IPS-20b (cell line): ENCODE results near the gene TBC1D16.

ENCODE experiments used
- H3K27ac ChIP-seq: one replicate; pipeline ENCODE4 v1.5.1; 2013; ENCODE audit warnings: low read length
- H3K27me3 ChIP-seq: 2 replicates; pipeline ENCODE4 v1.6.1; 2013; ENCODE audit warnings: mild to moderate bottlenecking, low read length, inconsistent platforms; ENCODE audit not compliant: insufficient read depth
- H3K36me3 ChIP-seq: 2 replicates; pipeline ENCODE4 v1.6.1; 2013; ENCODE audit warnings: low read depth, mild to moderate bottlenecking, inconsistent platforms, low read length, moderate library complexity; ENCODE audit not compliant: insufficient read depth
- H3K4me1 ChIP-seq: 2 replicates; pipeline ENCODE4 v1.6.1; 2013; ENCODE audit warnings: mild to moderate bottlenecking, control low read depth, inconsistent platforms, low read length, moderate library complexity; ENCODE audit not compliant: insufficient read depth
- H3K4me3 ChIP-seq: 2 replicates; pipeline ENCODE4 v1.5.1; 2013; ENCODE audit warnings: mild to moderate bottlenecking, low read length, inconsistent platforms
- H3K9ac ChIP-seq: 2 replicates; pipeline ENCODE4 v1.6.1; 2013; ENCODE audit warnings: low read depth, mild to moderate bottlenecking, inconsistent platforms, low read length, moderate library complexity
- H3K9me3 ChIP-seq: 2 replicates; pipeline ENCODE4 v1.6.1; 2013; ENCODE audit warnings: mild to moderate bottlenecking, low read depth, low read length, inconsistent platforms; ENCODE audit not compliant: insufficient read depth

TBC1D16 gene

DNA sequence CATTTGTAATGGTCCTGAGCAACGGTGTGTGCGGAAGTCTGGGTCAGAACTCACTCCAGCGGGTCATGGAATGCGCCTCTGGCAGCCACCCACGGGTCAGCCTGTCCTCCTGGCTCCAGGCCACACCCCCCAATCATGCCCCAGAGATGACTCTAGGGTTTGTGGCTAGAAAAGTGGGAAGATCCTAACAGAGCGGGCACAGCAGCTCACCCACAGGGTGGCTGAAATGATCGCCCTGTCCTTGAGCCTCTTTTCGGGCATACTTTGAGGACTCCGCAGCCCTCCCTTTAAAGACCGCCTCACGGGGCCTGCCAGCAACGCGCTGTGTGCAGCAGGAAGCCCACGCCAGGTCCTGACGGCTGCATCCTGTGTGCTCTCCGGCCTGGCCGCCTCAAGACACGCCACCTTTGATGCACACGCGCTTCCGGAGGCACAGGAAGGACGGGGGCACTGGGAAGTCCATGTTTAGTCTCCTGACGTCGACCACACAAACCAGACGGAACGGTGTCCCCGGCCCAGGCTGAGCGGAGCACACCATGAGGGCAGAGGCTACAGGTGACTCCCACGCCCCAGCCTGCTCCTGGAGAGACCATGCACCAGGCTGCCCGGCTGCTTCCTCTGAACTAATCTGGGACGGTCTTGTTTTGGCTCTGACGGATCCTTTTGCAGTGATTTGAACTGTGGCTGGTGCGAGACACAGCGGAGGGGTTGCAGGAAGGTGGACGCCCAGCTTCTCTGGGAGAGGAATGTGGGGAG, 92.9 kb downstream of the TBC1D16 start:
- no peaks in the 10 kb centered on the region; the same call in 1 of the 2 replicates for H3K4me1 ChIP-seq
- no peak overlapping the region for H3K9ac ChIP-seq
- no peak overlapping the region for H3K27ac ChIP-seq
- no peaks in the 10 kb centered on the region for H3K9me3 ChIP-seq
- H3K27me3 ChIP-seq = no peaks in the 10 kb centered on the region
- peaks cover 80% of the 10 kb centered on the region for H3K36me3 ChIP-seq
- no peak overlapping the region for H3K4me3 ChIP-seq

DNA sequence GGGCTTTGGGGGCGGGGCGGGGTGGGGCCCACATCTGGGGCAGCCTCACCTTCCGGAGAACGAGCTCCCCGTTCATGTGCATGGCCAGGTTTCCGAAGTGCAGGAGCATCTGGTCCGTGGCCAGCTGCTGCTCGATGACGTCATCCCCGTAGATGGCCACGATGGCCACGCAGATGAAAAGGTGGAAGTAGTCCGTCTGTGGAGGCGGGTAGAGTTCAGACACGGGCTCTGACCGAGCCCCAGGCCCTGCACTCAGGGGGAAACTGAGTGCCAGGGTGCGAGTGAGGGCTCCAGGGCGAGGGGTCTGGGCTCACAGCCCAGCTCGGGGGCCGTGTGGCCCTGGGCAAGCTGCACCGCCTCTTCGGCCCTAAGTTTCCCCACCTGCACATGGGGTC, 93.7 kb downstream of the TBC1D16 start:
- no peaks in the 10 kb centered on the region for H3K27me3 ChIP-seq
- H3K9me3 ChIP-seq = no peaks in the 10 kb centered on the region
- H3K4me1 ChIP-seq = peaks cover 4% of the 10 kb centered on the region; the same call in 1 of the 2 replicates
- no peak overlapping the region for H3K27ac ChIP-seq
- no peak overlapping the region for H3K4me3 ChIP-seq
- H3K36me3 ChIP-seq = peaks cover 72% of the 10 kb centered on the region
- no peak overlapping the region for H3K9ac ChIP-seq

DNA sequence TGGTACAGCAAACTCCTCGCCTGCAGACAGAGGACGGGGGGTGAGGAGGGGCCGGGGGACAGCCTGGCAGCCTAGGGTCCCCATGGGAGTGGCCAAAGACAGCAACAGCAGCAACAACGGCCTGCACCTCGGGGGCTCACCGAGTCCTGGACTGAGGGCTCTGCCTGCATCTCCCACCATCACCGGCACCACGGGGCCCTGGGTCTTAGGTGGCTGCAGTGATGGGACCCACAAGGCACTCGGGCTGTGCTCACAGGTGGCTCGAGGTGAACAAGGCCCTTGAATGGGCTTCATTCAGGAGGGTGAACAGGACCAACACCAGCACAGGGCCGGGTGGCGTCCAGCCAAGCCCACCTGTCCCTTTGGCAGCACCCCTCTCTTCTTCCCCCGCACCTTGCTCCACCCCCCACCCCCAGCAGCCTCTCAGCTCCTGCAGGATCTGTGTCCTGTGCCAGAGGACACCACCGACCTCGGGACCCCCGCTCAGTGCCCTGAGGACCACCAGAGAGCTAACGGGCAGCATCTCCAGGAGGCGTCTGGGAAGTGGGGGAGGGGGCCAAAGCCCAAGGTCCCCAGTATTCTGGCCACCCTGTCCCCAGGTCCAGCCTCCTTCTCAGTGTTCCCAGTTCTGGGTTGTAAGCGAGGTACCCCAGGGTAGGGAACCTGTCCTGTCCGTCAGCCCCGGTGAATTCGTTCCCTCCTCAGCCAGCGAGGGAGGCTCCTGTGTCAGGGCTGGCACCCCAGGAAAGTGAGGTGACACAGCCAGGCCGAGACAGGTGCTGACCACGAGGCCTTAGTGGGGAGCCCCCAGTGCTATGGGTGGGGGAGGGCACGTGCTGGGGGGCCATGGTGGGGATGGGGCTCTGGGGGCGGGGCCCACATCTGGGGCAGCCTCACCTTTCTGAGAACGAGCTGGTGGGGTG, 94.3 kb downstream of the TBC1D16 start:
- no peaks in the 10 kb centered on the region for H3K9me3 ChIP-seq
- no peak overlapping the region for H3K27ac ChIP-seq
- H3K36me3 ChIP-seq = peaks cover 68% of the 10 kb centered on the region
- peaks cover 4% of the 10 kb centered on the region; the same call in 1 of the 2 replicates for H3K4me1 ChIP-seq
- no peak overlapping the region for H3K9ac ChIP-seq
- H3K4me3 ChIP-seq = no peak overlapping the region
- H3K27me3 ChIP-seq = no peaks in the 10 kb centered on the region

DNA sequence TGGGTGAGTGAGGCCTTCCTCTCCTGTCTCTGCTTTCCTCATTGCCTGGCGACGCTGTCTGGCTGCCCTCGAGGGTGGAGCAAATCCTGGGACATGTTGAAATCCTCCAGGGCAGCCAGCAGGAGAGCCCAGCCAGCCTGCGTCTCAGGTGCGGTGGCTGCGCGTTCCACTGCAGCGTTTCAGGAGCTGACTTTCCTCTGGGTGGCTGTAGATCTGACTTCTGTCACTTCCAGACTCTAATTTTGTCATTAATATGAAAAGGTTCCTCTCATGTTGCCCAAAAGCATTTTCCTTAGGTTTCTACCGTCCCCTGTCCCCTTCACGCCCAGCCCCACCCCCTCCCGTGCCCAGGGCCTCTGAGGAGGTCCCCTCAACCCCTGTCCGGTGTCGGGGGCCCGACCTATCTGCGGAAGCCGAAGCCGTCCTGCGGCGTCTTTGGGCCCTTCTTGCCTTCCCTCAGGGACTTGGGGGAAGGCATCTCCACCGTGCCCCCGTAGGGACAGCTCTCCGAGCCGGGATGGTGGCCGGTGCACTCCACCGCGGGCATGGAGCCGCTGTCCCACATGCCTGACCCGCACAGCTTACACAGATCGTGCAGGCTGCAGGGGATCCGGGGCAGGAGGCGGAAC, 95.1 kb downstream of the TBC1D16 start:
- H3K4me1 ChIP-seq = peaks cover 4% of the 10 kb centered on the region; the same call in 1 of the 2 replicates
- H3K27ac ChIP-seq = no peak overlapping the region
- no peaks in the 10 kb centered on the region for H3K27me3 ChIP-seq
- no peaks in the 10 kb centered on the region for H3K9me3 ChIP-seq
- no peak overlapping the region for H3K4me3 ChIP-seq
- peaks cover 60% of the 10 kb centered on the region for H3K36me3 ChIP-seq
- no peak overlapping the region for H3K9ac ChIP-seq

DNA sequence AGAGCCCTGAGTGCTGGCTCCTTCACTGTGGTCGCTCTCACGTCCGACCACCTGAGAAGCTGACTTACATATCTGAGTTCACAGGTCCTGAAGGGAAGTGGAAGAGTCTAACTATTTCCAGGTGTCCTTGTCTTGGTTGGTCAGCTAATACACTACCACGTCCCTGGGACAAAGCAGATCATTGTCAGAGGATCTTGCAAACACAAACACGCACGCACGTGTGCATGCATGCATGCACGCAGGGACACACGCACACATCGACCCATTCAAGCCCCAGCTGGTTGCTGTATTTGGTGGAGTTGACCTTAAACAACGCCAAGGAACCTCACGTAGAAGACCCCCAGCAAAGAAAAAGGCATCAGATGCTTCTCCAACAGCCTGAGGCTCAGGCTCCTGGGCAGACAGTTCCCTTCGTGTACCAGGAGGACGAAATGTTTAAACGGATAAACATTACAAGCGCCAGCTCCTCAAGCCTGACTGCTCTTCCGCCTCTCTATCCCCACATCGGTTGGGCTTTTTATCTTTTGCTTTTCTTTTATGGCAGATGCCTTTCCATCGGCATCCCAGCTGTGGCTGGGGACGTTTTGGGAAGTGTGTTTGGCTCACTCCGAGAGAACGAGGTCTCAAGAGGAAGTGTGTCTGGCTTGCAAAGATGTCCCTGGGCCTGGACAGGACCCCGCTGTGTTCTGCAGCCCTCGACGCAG, 95.8 kb downstream of the TBC1D16 start:
- H3K4me1 ChIP-seq = peaks cover 4% of the 10 kb centered on the region; the same call in 1 of the 2 replicates
- no peaks in the 10 kb centered on the region for H3K27me3 ChIP-seq
- no peak overlapping the region for H3K9ac ChIP-seq
- no peak overlapping the region for H3K4me3 ChIP-seq
- no peaks in the 10 kb centered on the region for H3K9me3 ChIP-seq
- H3K27ac ChIP-seq = no peak overlapping the region
- H3K36me3 ChIP-seq = peaks cover 55% of the 10 kb centered on the region

DNA sequence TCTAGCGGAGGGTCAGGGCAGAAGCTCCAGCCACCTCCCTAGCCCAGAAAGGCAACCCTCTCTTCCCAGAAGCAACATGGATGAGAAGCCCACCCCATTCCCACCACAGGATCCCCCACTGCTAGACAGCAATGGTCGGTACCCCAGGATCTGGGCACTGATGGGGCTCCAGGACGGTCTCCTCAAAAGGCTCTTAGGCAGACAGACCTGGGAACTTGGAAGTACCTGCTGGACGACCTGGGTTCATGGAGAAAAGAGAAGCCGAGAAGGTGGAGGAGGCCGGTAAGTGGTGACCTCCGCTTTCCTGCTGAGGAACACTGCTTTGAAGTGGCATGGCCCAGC, 96.6 kb downstream of the TBC1D16 start:
- Histone ChIP-seq H3K4me3 (no peak overlapping the region), H3K9ac (no peak overlapping the region), H3K9me3 (no peaks in the 10 kb centered on the region), H3K4me1 (peaks cover 4% of the 10 kb centered on the region; the same call in 1 of the 2 replicates), H3K27me3 (no peaks in the 10 kb centered on the region), H3K27ac (no peak overlapping the region), H3K36me3 (peaks cover 47% of the 10 kb centered on the region)

DNA sequence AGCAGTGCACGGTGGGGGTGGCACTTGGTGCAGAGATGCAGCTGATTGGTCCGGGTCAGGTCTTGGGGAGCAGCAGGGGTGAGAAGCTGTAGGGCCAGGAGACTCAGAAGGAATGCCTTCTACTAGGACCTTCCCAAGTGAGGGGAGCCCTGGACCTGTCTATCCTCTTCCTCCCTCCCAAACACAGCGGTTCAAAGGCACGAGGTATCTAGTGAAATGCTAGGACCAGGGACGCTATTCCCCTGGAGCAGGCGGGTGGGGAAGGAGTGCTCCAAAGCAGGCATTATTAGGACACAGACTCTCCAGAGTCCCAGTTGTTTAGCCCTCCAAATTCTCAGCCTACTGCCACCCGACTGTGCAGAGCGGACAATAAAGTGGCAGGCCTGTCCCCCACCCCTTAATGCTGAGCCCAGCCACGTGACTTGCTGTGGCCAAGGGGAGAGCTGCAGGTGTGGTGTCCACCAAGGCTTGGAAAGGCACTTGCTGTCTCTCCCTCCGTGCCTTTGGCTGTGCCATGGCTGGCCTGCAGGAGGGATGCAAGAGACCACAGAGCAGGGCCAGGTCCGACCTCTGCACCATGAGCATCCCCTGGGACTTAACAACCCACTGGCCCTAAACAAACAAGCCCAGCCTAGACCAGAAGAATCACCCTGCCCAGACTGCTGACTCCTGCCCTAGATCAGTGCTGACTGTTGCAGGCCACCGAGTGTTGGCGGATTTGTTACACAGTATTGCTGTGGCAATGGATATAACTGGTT, 97.2 kb downstream of the TBC1D16 start:
- Histone ChIP-seq H3K9ac (no peak overlapping the region), H3K36me3 (peaks cover 41% of the 10 kb centered on the region), H3K9me3 (no peaks in the 10 kb centered on the region), H3K4me3 (no peak overlapping the region), H3K27ac (no peak overlapping the region), H3K4me1 (peaks cover 4% of the 10 kb centered on the region; the same call in 1 of the 2 replicates), H3K27me3 (no peaks in the 10 kb centered on the region)

DNA sequence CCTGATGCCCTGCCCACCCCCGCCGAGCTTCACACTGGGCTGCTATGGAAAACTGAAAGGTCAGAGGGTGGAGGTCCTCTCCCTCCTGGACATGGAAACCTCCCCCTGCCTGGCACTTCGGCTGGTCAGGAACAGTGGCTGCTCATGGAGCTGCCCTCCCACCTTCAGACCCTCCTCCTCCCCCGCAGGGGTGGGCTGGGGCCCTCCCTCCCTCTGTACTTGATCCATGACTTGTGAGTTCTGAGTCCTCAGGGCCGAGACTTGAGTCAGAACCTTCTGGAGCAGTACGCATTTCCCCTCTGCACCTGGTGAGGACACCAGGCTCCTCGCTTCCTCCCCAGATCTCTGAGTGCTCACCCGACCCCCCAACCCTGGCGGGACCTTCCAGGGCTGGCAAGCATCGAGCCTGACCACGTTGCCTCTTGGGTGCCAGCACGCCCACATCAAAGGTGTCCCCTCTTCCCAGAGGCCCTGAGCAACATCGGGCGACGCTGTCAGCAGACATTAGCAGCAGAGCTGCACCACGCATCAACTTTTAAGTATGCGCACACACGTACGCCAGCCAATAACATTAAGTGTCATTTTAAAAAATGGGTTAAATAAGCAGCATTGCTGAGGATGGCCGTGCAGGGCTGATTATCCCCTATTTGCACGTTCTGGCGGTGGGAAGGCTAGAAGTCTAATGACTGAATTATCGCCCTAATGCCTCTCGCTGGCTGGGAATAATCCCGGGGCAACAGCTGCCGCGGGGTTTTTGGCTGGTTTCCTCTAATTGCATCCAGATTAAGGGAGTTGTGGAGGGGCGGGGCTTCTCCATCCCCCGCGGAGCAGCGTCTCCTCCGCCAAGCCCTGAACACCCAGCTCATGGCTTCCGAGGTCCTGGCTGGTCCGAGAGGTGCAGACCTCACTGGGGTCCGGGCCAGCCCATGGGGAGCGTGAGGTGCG, 98.0 kb downstream of the TBC1D16 start:
- no peak overlapping the region for H3K4me3 ChIP-seq
- no peak overlapping the region for H3K27ac ChIP-seq
- H3K36me3 ChIP-seq = peaks cover 33% of the 10 kb centered on the region
- no peaks in the 10 kb centered on the region for H3K9me3 ChIP-seq
- no peak overlapping the region for H3K9ac ChIP-seq
- peaks cover 2% of the 10 kb centered on the region; the same call in 1 of the 2 replicates for H3K27me3 ChIP-seq
- peaks cover 5% of the 10 kb centered on the region; the same call in 1 of the 2 replicates for H3K4me1 ChIP-seq

DNA sequence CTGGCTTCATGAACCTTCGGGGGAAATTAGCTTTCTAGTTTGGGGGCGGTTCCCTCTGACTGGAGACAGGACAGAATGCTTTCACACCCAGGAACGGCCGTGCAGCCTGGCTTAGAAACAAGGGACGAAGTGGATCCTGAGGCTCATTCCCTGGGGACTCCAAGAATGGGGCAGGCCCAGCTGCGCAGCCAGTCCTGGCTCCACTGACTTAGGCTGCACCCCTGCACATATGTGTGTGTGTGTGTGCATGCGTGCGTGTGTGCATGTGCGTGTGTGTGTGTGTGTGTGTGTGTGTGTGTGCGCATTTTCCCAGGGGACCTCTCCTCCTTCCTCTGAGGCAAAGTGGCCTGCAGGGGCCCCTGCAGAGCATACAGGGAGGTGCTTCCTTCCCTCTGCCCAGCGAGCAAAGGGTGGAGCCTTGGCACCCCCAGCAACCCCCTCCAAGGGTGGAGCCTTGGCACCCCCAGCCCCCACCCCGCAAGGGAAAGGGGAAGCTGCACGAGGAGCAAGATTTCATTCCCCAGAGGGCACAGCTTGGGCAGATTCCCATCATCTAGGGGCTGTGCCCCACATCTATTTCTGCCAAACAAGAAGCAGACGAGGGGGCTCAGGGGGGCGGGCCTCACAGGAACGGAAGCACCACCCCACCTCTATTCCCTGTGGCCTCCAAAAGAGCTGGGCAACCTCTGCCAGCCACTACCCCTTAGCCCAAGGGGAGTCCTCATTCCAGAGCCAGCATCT, 98.9 kb downstream of the TBC1D16 start:
- no peak overlapping the region for H3K4me3 ChIP-seq
- H3K4me1 ChIP-seq = peaks cover 7% of the 10 kb centered on the region; the same call in 1 of the 2 replicates
- H3K9ac ChIP-seq = no peak overlapping the region
- peaks cover 7% of the 10 kb centered on the region; the same call in 1 of the 2 replicates for H3K27me3 ChIP-seq
- no peak overlapping the region for H3K27ac ChIP-seq
- peaks cover 25% of the 10 kb centered on the region for H3K36me3 ChIP-seq
- no peaks in the 10 kb centered on the region for H3K9me3 ChIP-seq
